ENCODE data around the gene URGCP. TPM values are rescaled to one million over a fixed set of nuclear protein-coding genes. Genes with fewer than 3 reads are reported as not detected.

Gene URGCP
- total RNA-seq, 1 experiment from 2014 or later, result 30.7 TPM

- Histone ChIP-seq H2BK5ac (ENCODE audit: insufficient read length, low read length) (no peak overlapping the region), H3K4me2 (ENCODE audit: insufficient read depth, insufficient read length, low read length) (no peak overlapping the region)
These were observed 27.5 kb downstream of the URGCP start for GRCh38 chr7:43878867-43879266.

More at GRCh38 chr7:43878867-43879266, 27.5 kb downstream of the URGCP start:
- H4K91ac ChIP-seq (ENCODE audit: insufficient read length, low read depth, low read length), result no peak overlapping the region
- WGBS (ENCODE audit: extremely low coverage, insufficient read length, low lambda C conversion rate), result no CpG with 5 or more reads among the region's 5 CpGs
- no peaks in the 10 kb centered on the region for H3K9me3 ChIP-seq (ENCODE audit: control insufficient read depth, low read depth, low read length)
- H3K4me1 Mint-ChIP-seq, result peaks cover 10 to 20% of the 10 kb centered on the region in 2 experiments
- no peaks in the 10 kb centered on the region for H4K20me1 ChIP-seq (ENCODE audit: control insufficient read depth, insufficient read depth, insufficient read length)
- H3K9ac ChIP-seq (ENCODE audit: extremely low read depth, insufficient read length, low read length), result no peak overlapping the region
- H4K8ac ChIP-seq (replicated peaks; ENCODE audit: insufficient read length, low read depth, low read length), result no peak overlapping the region
- no peak overlapping the region for H3K23ac ChIP-seq (ENCODE audit: insufficient read length, low read depth, low read length)
- H3K4me3 Mint-ChIP-seq, result no peak overlapping the region
- no peaks in the 10 kb centered on the region for H3K79me2 ChIP-seq (ENCODE audit: insufficient read depth, low read length)
- H2BK15ac ChIP-seq (ENCODE audit: low read depth, low read length), result no peak overlapping the region
- DNase-seq, result no peak
- H3K36me3 Mint-ChIP-seq (ENCODE audit: insufficient read depth in 1 of 3, low read depth in 3 of 3), result peaks cover 10 to 68% (median 54%) of the 10 kb centered on the region in 3 experiments
- 0 out of 7 replicates have a peak overlapping the region, but pooled peaks of 1 of the 3 experiments have one; percentile 12 for H3K27ac Mint-ChIP-seq
- H3K27me3 ChIP-seq (ENCODE audit: insufficient read depth, low read length), result no peaks in the 10 kb centered on the region
- no peak for TF ChIP-seq CTCF (conservative IDR thresholded peaks at IDR 0.05)
- H2BK120ac ChIP-seq (ENCODE audit: low read depth, low read length, poor library complexity, severe bottlenecking), result no peak overlapping the region
- no peak overlapping the region for H3K14ac ChIP-seq (ENCODE audit: insufficient read depth, low read length)
- H3K4ac ChIP-seq (ENCODE audit: low read depth, low read length), result no peak overlapping the region
- H3K9me3 Mint-ChIP-seq, result no peaks in the 10 kb centered on the region
- H3K18ac ChIP-seq (ENCODE audit: insufficient read length, low read depth, low read length), result no peak overlapping the region
- no peaks in the 10 kb centered on the region for H3K79me1 ChIP-seq (ENCODE audit: insufficient read depth, low read depth, low read length, poor library complexity, severe bottlenecking)
- H2AFZ ChIP-seq (ENCODE audit: low read length), result no peak overlapping the region
- H3K4me1 ChIP-seq (ENCODE audit: insufficient read depth, low read length), result peaks cover 4% of the 10 kb centered on the region; the same call in 1 of the 2 replicates
- H2BK20ac ChIP-seq (ENCODE audit: low read depth, low read length, poor library complexity, severe bottlenecking), result no peak overlapping the region
- H3K23me2 ChIP-seq (ENCODE audit: insufficient read length, low read depth, low read length, poor library complexity, severe bottlenecking), result no peaks in the 10 kb centered on the region
- H3T11ph ChIP-seq (ENCODE audit: low read length), result no peak overlapping the region
- H2BK12ac ChIP-seq (ENCODE audit: insufficient read length, low read depth, low read length), result no peak overlapping the region
- no peak overlapping the region for H3K56ac ChIP-seq (ENCODE audit: insufficient read length, low read depth, low read length)
- H3K27me3 Mint-ChIP-seq (ENCODE audit: low read depth), result no peaks in the 10 kb centered on the region
- H2AK5ac ChIP-seq (ENCODE audit: insufficient read length, low read length), result no peak overlapping the region
- no peak overlapping the region for H3K27ac ChIP-seq (ENCODE audit: insufficient read length, low read depth, low read length)
- no peak overlapping the region for H4K5ac ChIP-seq (ENCODE audit: insufficient read length, low read depth, low read length)

All from H9 (cell line).